Measurements from ENCODE around the gene TNNC1. TPM values are rescaled to one million over a fixed set of nuclear protein-coding genes. Genes with fewer than 3 reads are reported as not detected.

TNNC1 gene
- total and polyA plus RNA-seq, 3 experiments from 2014 or later = 2.2 to 2.3 TPM; not detected in 1

DNA sequence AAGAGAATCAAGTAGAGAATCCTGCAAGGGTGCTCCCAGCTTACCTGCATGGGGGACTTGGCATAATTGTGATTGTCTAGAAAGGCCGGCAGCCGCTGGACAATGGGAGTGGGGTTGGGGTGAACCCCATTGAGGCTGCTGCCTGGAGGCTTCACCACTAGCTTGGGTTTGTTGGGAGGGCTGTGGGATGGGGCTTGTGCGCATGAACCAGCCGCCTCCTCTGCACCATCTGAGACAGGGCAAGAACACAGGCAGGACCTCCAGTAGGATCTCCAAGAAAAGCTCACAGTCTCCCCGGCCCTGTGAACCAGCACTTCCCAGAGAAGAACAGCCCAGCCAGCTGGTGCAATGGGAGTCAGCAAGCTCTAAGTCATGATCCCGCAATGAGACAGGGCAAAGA is 48.8 kb downstream of the TNNC1 start:
- Histone ChIP-seq H3K9me3 (ENCODE audit: low read length) (no peaks in the 10 kb centered on the region), H3K4me3 (ENCODE audit: low read length) (no peak overlapping the region), H3K36me3 (ENCODE audit: insufficient read depth, low read length) (peaks cover 67% of the 10 kb centered on the region), H3K27ac (ENCODE audit: low read depth, low read length) (no peak overlapping the region), H3K27me3 (ENCODE audit: insufficient read depth, low read length, poor library complexity, severe bottlenecking) (no peaks in the 10 kb centered on the region), H3K4me1 (ENCODE audit: insufficient read depth, low read length) (peaks cover 24% of the 10 kb centered on the region)
- peaks cover 3 to 85% (median 8%) of the 10 kb centered on the region in 3 donors for H3K36me3 Mint-ChIP-seq
- no peaks in the 10 kb centered on the region for H3K27me3 Mint-ChIP-seq
- H3K27ac Mint-ChIP-seq = peak overlapping the region in 2 of 8 donors; percentile 69 to 88
- POLR2A ChIA-PET = interaction anchor here (0.6 kb wide), 1 partner anchor 76 kb away, joined by 7 read pairs; no protein-coding TSS in a partner anchor
- H3K4me1 Mint-ChIP-seq = peaks cover 14 to 26% (median 20%) of the 10 kb centered on the region in 3 donors
- DNase-seq = no peak
- CTCF ChIA-PET = no interaction called here
- H3K9me3 Mint-ChIP-seq = no peaks in the 10 kb centered on the region
- no peak overlapping the region for H3K4me3 Mint-ChIP-seq

DNA sequence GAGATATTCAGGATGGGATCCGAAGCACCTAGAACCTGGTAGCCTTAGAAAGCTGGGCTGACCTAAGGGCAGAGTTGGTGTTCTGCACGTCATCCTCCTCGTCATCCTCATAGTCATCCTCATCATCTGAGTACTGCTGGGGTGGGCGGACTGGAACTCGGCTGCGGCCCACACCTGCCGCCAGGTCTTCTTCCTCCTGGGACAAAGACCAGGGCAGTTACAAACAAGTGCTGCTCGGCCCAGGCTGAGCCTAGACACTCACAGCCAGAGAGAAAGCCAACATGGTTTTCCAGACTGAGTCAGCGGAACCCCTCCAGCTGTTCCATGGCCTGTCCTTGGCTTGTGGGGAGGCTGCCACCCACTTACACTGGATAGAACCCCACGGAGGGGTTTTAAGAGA is 49.5 kb downstream of the TNNC1 start:
- Histone ChIP-seq H3K27ac (ENCODE audit: low read depth, low read length) (no peak overlapping the region), H3K4me3 (ENCODE audit: low read length) (no peak overlapping the region), H3K9me3 (ENCODE audit: low read length) (no peaks in the 10 kb centered on the region), H3K4me1 (ENCODE audit: insufficient read depth, low read length) (peaks cover 22% of the 10 kb centered on the region), H3K27me3 (ENCODE audit: insufficient read depth, low read length, poor library complexity, severe bottlenecking) (no peaks in the 10 kb centered on the region), H3K36me3 (ENCODE audit: insufficient read depth, low read length) (peaks cover 67% of the 10 kb centered on the region)
- H3K4me1 Mint-ChIP-seq = peaks cover 14 to 25% (median 20%) of the 10 kb centered on the region in 3 donors
- no peak for DNase-seq
- peaks cover 0 to 2% of the 10 kb centered on the region in 2 donors for H3K27me3 Mint-ChIP-seq
- ChIA-PET POLR2A (no interaction called here), CTCF (no interaction called here)
- H3K9me3 Mint-ChIP-seq = no peaks in the 10 kb centered on the region
- H3K27ac Mint-ChIP-seq = peak overlapping the region in 1 of 8 donors; percentile 54
- peaks cover 3 to 88% (median 8%) of the 10 kb centered on the region in 3 donors for H3K36me3 Mint-ChIP-seq
- H3K4me3 Mint-ChIP-seq = no peak overlapping the region

DNA sequence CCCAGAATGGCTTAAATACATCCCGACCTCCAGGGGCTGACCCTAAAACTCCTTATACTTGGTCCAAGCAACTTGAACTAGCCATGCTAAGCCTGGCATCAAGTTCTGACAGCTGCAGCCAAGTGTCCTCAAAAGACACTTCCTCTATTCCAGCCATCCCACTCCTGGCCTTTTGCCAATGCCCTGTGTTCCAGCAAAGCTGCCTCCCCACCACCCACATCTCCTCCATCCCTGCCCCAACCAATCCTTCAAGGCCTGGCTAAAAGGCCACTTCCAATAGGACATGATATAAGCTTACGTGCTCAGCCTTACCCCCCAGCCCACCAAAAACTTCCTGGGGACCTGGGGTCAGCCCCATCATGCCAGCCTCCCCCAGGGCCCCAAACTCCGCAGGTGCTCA is 49.9 kb downstream of the TNNC1 start:
- Mint-ChIP-seq H3K9me3 (no peaks in the 10 kb centered on the region), H3K27me3 (peaks cover 0 to 2% of the 10 kb centered on the region in 2 donors), H3K27ac (peak overlapping the region in 2 of 8 donors; percentile 33 to 40), H3K36me3 (peaks cover 3 to 93% (median 8%) of the 10 kb centered on the region in 3 donors), H3K4me1 (peaks cover 11 to 21% (median 15%) of the 10 kb centered on the region in 3 donors), H3K4me3 (no peak overlapping the region)
- Histone ChIP-seq H3K9me3 (ENCODE audit: low read length) (no peaks in the 10 kb centered on the region), H3K4me3 (ENCODE audit: low read length) (no peak overlapping the region), H3K4me1 (ENCODE audit: insufficient read depth, low read length) (peaks cover 18% of the 10 kb centered on the region), H3K27me3 (ENCODE audit: insufficient read depth, low read length, poor library complexity, severe bottlenecking) (no peaks in the 10 kb centered on the region), H3K36me3 (ENCODE audit: insufficient read depth, low read length) (peaks cover 67% of the 10 kb centered on the region), H3K27ac (ENCODE audit: low read depth, low read length) (no peak overlapping the region)
- no peak for DNase-seq
- ChIA-PET POLR2A (no interaction called here), CTCF (no interaction called here)

DNA sequence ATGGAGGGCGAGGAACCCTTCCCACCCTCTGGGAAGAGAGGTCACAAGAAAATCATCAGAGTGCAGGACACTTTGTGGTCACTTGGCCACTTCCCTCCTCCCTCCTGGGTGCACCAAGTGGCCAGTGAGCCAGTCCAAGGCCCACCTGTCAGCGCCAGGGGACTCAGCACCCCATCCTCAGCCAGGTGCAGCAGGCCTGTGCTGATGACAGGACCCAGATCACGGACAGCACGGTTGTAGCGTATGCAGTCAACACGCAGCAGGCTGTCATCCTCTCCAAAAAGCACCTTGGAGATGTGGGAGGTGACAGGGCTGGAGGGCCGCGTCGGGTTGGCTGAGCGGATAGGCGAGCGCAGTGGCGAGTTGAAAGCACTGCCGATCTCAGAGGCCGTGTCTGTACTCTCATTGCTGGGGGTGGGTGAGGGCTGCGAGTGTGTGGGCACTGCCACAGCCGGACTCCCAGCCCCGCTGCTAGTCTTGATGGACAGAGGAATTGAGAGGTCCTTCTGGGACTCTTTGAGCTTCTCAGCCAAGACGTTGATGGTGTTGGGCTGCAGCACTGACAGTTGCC is 50.5 kb downstream of the TNNC1 start:
- Histone ChIP-seq H3K36me3 (ENCODE audit: insufficient read depth, low read length) (peaks cover 67% of the 10 kb centered on the region), H3K4me1 (ENCODE audit: insufficient read depth, low read length) (peaks cover 12% of the 10 kb centered on the region), H3K4me3 (ENCODE audit: low read length) (no peak overlapping the region), H3K9me3 (ENCODE audit: low read length) (no peaks in the 10 kb centered on the region), H3K27ac (ENCODE audit: low read depth, low read length) (no peak overlapping the region), H3K27me3 (ENCODE audit: insufficient read depth, low read length, poor library complexity, severe bottlenecking) (no peaks in the 10 kb centered on the region)
- ChIA-PET POLR2A (no interaction called here), CTCF (no interaction called here)
- Mint-ChIP-seq H3K4me3 (no peak overlapping the region), H3K36me3 (peaks cover 2 to 93% (median 8%) of the 10 kb centered on the region in 3 donors), H3K4me1 (peaks cover 5 to 15% (median 9%) of the 10 kb centered on the region in 3 donors), H3K27ac (peak overlapping the region in 2 of 8 donors; percentile 33 to 47), H3K27me3 (peaks cover 0 to 2% of the 10 kb centered on the region in 2 donors), H3K9me3 (no peaks in the 10 kb centered on the region)
- no peak for DNase-seq

DNA sequence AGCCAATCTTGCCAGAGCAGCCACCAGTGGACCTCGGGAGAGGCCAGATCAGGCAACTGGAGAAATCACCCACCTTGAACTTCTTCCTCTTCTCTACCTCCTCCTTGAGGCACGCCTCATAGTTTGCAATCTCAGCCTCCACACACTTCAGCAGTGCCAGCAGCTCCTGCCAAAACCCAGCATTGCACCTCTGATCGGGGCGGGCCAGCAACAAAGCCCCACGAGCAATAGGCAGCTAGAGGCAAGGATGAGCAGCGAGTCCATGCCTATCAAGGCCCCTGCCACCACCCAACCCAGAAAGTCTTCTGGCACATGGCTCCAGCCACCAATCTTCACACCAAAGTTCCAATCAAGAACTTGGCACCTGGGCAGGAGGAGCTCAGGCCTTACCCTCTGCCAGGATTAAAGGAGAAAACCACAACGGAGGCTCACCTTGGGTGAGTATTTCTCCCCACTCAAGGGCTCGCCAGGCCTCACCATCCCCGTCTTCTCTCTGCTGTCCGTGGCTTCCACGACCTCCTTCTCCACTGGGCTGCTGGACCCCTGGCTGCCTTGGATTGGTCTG is 51.1 kb downstream of the TNNC1 start:
- Mint-ChIP-seq H3K9me3 (no peaks in the 10 kb centered on the region), H3K27ac (peak overlapping the region in 2 of 8 donors; percentile 29 to 40), H3K4me1 (peaks cover 1 to 9% (median 3%) of the 10 kb centered on the region in 3 donors), H3K4me3 (no peak overlapping the region), H3K27me3 (peaks cover 0 to 2% of the 10 kb centered on the region in 2 donors), H3K36me3 (peaks cover 0 to 90% (median 8%) of the 10 kb centered on the region in 3 donors)
- Histone ChIP-seq H3K9me3 (ENCODE audit: low read length) (no peaks in the 10 kb centered on the region), H3K36me3 (ENCODE audit: insufficient read depth, low read length) (peaks cover 62% of the 10 kb centered on the region), H3K4me1 (ENCODE audit: insufficient read depth, low read length) (peaks cover 6% of the 10 kb centered on the region), H3K27me3 (ENCODE audit: insufficient read depth, low read length, poor library complexity, severe bottlenecking) (no peaks in the 10 kb centered on the region), H3K4me3 (ENCODE audit: low read length) (no peak overlapping the region), H3K27ac (ENCODE audit: low read depth, low read length) (no peak overlapping the region)
- no peak for DNase-seq
- CTCF ChIA-PET = no interaction called here
- POLR2A ChIA-PET = no interaction called here

DNA sequence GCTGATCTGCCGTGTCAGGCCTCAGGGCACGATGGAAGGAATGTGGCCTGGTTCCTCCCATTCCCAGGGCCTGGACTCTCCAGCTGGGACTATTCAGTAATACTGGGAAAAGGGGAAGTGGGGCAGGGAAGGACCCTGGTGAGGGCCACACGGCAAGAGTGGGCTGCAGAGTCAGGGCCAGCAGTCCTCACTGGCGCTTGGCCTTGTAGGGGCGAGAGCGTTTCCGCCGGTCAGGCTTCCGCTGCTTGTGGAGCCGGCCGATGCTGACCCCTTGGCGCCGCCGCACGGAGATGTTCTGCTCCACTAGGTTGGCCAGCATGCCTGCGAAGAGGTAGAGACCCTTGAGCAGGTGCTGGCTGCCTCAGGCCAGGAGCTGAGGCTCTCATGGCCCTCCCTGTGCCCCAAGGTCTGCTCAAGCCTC is 51.7 kb downstream of the TNNC1 start:
- Mint-ChIP-seq H3K36me3 (peaks cover 0 to 90% (median 14%) of the 10 kb centered on the region in 3 donors), H3K4me3 (no peak overlapping the region), H3K9me3 (no peaks in the 10 kb centered on the region), H3K4me1 (peaks cover 1 to 5% (median 3%) of the 10 kb centered on the region in 3 donors), H3K27me3 (peaks cover 0 to 2% of the 10 kb centered on the region in 2 donors), H3K27ac (no peak overlapping the region)
- POLR2A ChIA-PET = no interaction called here
- Histone ChIP-seq H3K36me3 (ENCODE audit: insufficient read depth, low read length) (peaks cover 55% of the 10 kb centered on the region), H3K27ac (ENCODE audit: low read depth, low read length) (no peak overlapping the region), H3K4me3 (ENCODE audit: low read length) (no peak overlapping the region), H3K9me3 (ENCODE audit: low read length) (no peaks in the 10 kb centered on the region), H3K4me1 (ENCODE audit: insufficient read depth, low read length) (no peaks in the 10 kb centered on the region), H3K27me3 (ENCODE audit: insufficient read depth, low read length, poor library complexity, severe bottlenecking) (no peaks in the 10 kb centered on the region)
- DNase-seq = no peak
- CTCF ChIA-PET = no interaction called here

DNA sequence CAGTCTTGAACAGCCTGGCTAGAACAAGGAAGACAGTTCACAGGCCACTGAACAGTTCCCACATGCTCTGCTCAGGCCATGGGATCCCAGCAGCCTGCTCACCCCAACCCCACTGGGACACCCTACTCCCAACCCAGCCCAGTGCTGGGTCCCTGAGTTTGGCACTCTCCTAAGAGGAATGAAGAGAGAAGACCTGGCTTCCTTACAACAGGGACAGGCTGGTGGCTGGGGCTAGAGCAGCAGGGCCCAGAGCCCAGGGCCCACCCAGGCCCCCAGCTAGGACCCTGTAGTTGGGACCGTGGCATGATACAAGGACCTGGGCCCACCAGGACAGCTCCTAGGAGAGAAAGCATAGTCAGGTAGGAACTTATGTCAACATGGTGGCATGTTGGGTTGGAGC is 52.3 kb downstream of the TNNC1 start:
- peak overlapping the region in 4 of 8 donors; percentile 51 to 96 (median 70) for H3K27ac Mint-ChIP-seq
- no peak overlapping the region for H3K4me3 Mint-ChIP-seq
- H3K4me1 Mint-ChIP-seq = peaks cover 1 to 5% (median 3%) of the 10 kb centered on the region in 3 donors
- ChIA-PET POLR2A (no interaction called here), CTCF (no interaction called here)
- no peaks in the 10 kb centered on the region for H3K9me3 ChIP-seq (ENCODE audit: low read length)
- H3K36me3 ChIP-seq (ENCODE audit: insufficient read depth, low read length) = peaks cover 49% of the 10 kb centered on the region
- no peaks in the 10 kb centered on the region for H3K4me1 ChIP-seq (ENCODE audit: insufficient read depth, low read length)
- peaks cover 0 to 2% of the 10 kb centered on the region in 2 donors for H3K27me3 Mint-ChIP-seq
- H3K27me3 ChIP-seq (ENCODE audit: insufficient read depth, low read length, poor library complexity, severe bottlenecking) = no peaks in the 10 kb centered on the region
- no peak overlapping the region for H3K27ac ChIP-seq (ENCODE audit: low read depth, low read length)
- DNase-seq = no peak
- H3K9me3 Mint-ChIP-seq = no peaks in the 10 kb centered on the region
- no peak overlapping the region for H3K4me3 ChIP-seq (ENCODE audit: low read length)
- H3K36me3 Mint-ChIP-seq = peaks cover 0 to 87% (median 14%) of the 10 kb centered on the region in 3 donors
